ENCODE results near the gene SYT14. TPM values are rescaled to one million over a fixed set of nuclear protein-coding genes. Genes with fewer than 3 reads are reported as not detected.

The SYT14 gene
- total and polyA plus RNA-seq, 11 donors, result not detected

- Histone ChIP-seq H3K4me3 (no peak overlapping the region), H3K9me3 (no peaks in the 10 kb centered on the region), H3K4me1 (no peaks in the 10 kb centered on the region), H3K36me3 (no peaks in the 10 kb centered on the region), H3K27ac (no peak overlapping the region), H3K27me3 (peaks cover 0 to 8% (median 0%) of the 10 kb centered on the region in 9 donors)
- WGBS, 4 donors, result 16 to 36% (median 25%) methylated on average over 1 of the region's 1 CpG
- DNase-seq (no peak), ATAC-seq (no peak)
- intact Hi-C loops (cut with DNase I), result no loop called here
- no peak for TF ChIP-seq POLR2A (IDR thresholded peaks at IDR 0.05)
- no peak for TF ChIP-seq CTCF (IDR thresholded peaks at IDR 0.05)
Observed at GRCh38 chr1:210123383-210123782, 185.4 kb downstream of the SYT14 start.

GRCh38 chr1:210123924-210124589 is 186.0 kb downstream of the SYT14 start:
- H3K4me1 ChIP-seq, result no peaks in the 10 kb centered on the region
- DNase-seq (no peak), ATAC-seq (no peak)
- WGBS, 4 donors, result 64 to 72% (median 69%) methylated on average over 2 of the region's 2 CpGs
- no peak overlapping the region for H3K27ac ChIP-seq
- intact Hi-C loops (cut with DNase I), result no loop called here
- H3K36me3 ChIP-seq, result no peaks in the 10 kb centered on the region
- H3K9me3 ChIP-seq, result no peaks in the 10 kb centered on the region
- H3K4me3 ChIP-seq, result no peak overlapping the region
- peaks cover 0 to 8% (median 0%) of the 10 kb centered on the region in 9 donors for H3K27me3 ChIP-seq
- no peak for TF ChIP-seq CTCF (IDR thresholded peaks at IDR 0.05)

- 63 to 77% (median 69%) methylated on average over 2 of the region's 2 CpGs for WGBS, 4 donors
- TF ChIP-seq POLR2A (IDR thresholded peaks at IDR 0.05) (no peak), CTCF (IDR thresholded peaks at IDR 0.05) (no peak)
- no peak overlapping the region for H3K27ac ChIP-seq
- ATAC-seq (no peak), DNase-seq (no peak)
- peaks cover 0 to 8% (median 0%) of the 10 kb centered on the region in 9 donors for H3K27me3 ChIP-seq
- intact Hi-C loops (cut with DNase I), result no loop called here
- no peaks in the 10 kb centered on the region for H3K9me3 ChIP-seq
- H3K4me3 ChIP-seq, result no peak overlapping the region
- H3K4me1 ChIP-seq, result no peaks in the 10 kb centered on the region
- H3K36me3 ChIP-seq, result no peaks in the 10 kb centered on the region
Observed at GRCh38 chr1:210124736-210125135, 186.7 kb downstream of the SYT14 start.

- DNase-seq (no peak), ATAC-seq (no peak)
- H3K4me3 ChIP-seq, result no peak overlapping the region
- H3K4me1 ChIP-seq, result no peaks in the 10 kb centered on the region
- no peaks in the 10 kb centered on the region for H3K9me3 ChIP-seq
- intact Hi-C loops (cut with DNase I), result no loop called here
- 79 to 91% (median 88%) methylated on average over 4 of the region's 4 CpGs for WGBS, 4 donors
- TF ChIP-seq CTCF (IDR thresholded peaks at IDR 0.05) (no peak), POLR2A (IDR thresholded peaks at IDR 0.05) (no peak)
- no peak overlapping the region for H3K27ac ChIP-seq
- peaks cover 0 to 8% (median 0%) of the 10 kb centered on the region in 9 donors for H3K27me3 ChIP-seq
- no peaks in the 10 kb centered on the region for H3K36me3 ChIP-seq
Observed at GRCh38 chr1:210125143-210125542, 187.1 kb downstream of the SYT14 start.

All from heart left ventricle (tissue), 16 donors.